GM19035 (cell line): Measurements from ENCODE around the gene PDCD11.
"Not testable (repeated sequence)": the region's sequence is repeated elsewhere in the genome, so short reads cannot be mapped to it uniquely, and the experiment has no call there.

Experiments
- ATAC-seq: cut with Tn5 transposase; IDR thresholded peaks from one replicate; pipeline ENCODE4 v1.9.1; 2021; ENCODE audit not compliant: unreplicated experiment

PDCD11 gene

GRCh38 chr10:103415581-103415980 lies 19.2 kb downstream of the PDCD11 start:
- ATAC-seq, result no peak

GRCh38 chr10:103416436-103417147 lies 20.2 kb downstream of the PDCD11 start:
- ATAC-seq, result no peak

GRCh38 chr10:103417148-103417469 lies 20.7 kb downstream of the PDCD11 start:
- ATAC-seq, result not testable (repeated sequence)

GRCh38 chr10:103417601-103418000 lies 21.2 kb downstream of the PDCD11 start:
- no peak for ATAC-seq

GRCh38 chr10:103419101-103419500 lies 22.7 kb downstream of the PDCD11 start:
- no peak for ATAC-seq

DNA sequence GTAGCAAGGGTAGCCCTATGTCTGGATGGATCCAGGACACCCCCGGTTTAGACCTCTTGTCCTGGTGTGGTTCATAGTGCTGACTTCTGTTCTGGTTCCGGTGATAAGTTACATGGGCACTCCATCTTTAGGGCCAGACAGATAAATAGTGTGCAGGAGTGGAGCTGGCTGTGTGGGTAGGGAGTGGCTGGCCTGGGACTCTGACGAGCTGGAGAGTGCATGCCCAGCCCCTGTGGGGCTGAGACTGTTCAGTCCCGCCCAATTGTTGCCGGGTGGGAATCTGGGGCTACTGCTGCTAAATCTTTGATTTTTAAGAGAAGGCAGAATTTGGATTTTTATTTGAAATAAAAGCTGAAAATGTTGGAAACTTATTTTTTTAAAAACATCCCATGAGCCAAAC lies 27.3 kb downstream of the PDCD11 start:
- no peak for ATAC-seq

DNA sequence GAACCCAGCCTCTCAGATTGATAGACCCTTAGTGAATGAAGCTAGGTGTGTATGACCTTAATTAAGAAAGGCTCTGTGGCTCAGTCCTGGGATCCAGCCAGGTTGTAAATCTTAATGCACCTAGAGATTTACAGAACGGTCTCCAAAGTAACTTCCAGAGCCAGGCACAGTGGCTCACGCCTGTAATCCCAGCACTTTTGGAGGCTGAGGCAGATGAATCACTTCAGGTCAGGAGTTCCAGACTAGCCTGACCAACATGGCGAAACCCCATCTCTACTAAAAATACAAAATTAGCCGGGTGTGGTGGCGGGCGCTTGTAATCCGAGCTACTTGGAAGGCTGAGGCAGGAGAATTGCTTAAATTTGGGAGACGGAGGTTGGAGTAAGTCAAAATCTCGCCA lies 31.4 kb downstream of the PDCD11 start:
- ATAC-seq, result no peak

GRCh38 chr10:103428989-103429643 lies 32.7 kb downstream of the PDCD11 start:
- no peak for ATAC-seq

- ATAC-seq, result no peak
These were observed 33.2 kb downstream of the PDCD11 start for GRCh38 chr10:103429647-103430046.

DNA sequence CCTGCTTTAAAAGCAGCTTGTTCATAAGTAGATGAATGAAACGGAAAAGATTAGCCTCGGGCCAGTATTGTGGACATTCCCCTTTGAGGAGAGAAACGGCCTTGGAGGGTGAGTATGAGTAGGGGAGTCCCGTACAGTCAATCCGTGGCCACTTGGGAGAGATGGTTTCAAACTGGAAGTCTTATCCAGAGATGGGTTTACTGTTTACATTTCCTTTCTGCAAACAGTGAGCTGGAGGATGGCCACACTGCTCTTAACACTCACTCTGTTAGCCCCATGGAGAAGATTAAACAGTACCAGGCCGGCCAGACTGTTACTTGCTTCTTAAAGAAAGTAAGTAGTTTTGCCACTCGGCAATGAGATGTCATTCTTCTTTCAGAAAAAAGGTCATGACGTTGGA lies 35.5 kb downstream of the PDCD11 start:
- no peak for ATAC-seq

- no peak for ATAC-seq
These were observed 37.4 kb downstream of the PDCD11 start for GRCh38 chr10:103433858-103434257.

DNA sequence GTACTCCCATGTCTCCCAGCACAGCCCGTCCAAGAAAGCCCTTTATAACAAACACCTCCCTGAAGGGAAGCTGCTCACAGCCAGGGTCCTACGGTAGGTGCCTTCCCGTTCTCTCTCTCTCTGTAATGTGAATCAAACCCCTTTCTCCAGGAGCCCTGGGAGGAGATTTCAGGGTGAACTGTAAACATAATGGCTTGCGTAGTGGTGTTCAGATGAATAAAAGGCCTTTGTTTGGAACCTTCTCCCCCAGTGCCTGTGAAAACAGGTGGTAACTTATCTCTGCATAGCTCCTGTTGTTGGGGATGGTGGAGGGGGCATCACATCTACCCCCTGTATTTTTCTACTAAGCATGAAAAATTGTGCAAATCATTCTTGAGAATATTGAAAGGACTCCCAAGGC lies 43.4 kb downstream of the PDCD11 start:
- ATAC-seq, result no peak

- no peak for ATAC-seq
These were observed 44.0 kb downstream of the PDCD11 start for GRCh38 chr10:103440416-103440815.

DNA sequence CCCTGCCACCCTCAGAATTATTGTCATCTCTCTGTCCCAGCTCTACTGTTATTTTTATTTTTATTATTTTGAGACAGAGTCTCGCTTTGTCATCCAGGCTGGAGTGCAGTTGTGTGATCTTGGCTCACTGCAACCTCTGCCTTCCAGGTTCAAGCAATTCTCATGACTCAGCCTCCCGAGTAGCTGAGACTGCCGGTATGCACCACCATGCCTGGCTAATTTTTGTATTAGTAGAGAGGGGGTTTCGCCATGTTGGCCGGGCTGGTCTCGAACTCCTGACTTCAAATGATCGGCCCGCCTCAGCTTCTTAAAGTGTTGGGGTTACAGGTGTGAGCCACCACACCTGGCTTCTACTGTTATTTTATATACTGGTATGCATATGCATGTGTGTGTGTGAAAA lies 44.8 kb downstream of the PDCD11 start:
- no peak for ATAC-seq

DNA sequence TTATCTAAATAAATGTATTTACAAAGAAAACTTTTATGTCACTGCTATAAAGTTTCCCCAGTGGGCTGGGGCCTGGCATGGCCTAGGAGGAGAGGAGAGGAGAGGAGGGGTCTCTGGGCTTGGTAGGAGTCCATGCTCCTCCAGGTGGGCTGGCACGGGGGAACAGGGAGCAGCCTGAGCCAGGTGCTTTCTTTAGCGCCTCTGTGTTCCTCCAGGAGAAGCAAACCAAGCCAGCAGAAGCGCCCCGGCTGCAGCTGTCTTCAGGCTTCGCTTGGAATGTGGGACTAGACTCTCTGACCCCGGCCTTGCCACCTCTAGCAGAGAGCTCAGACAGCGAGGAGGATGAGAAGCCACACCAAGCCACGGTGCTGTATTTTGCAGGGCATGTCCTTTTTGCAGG lies 45.2 kb downstream of the PDCD11 start:
- no peak for ATAC-seq

- ATAC-seq, result no peak
These were observed 45.6 kb downstream of the PDCD11 start for GRCh38 chr10:103442031-103442461.

- no peak for ATAC-seq
These were observed 47.2 kb downstream of the PDCD11 start for GRCh38 chr10:103443475-103444185.

GRCh38 chr10:103444478-103444877 lies 48.1 kb downstream of the PDCD11 start:
- ATAC-seq, result no peak

- no peak for ATAC-seq
These were observed 48.9 kb downstream of the PDCD11 start for GRCh38 chr10:103445366-103445765.

GRCh38 chr10:103445767-103446567 lies 49.5 kb downstream of the PDCD11 start:
- ATAC-seq, result no peak

GRCh38 chr10:103447187-103447586 lies 50.8 kb downstream of the PDCD11 start:
- ATAC-seq, result no peak
